Measurements from ENCODE around the gene RPS6KC1. TPM values are rescaled to one million over a fixed set of nuclear protein-coding genes. Genes with fewer than 3 reads are reported as not detected.

RPS6KC1 gene
- total RNA-seq, 1 experiment from 2014 or later, result 16.9 TPM

GRCh38 chr1:213296558-213296957 is 245.5 kb downstream of the RPS6KC1 start:
- no peaks in the 10 kb centered on the region for H3K9me3 Mint-ChIP-seq
- Histone ChIP-seq H3K9ac (ENCODE audit: extremely low read depth, insufficient read length, low read length) (no peak overlapping the region), H4K20me1 (ENCODE audit: control insufficient read depth, insufficient read depth, insufficient read length) (no peaks in the 10 kb centered on the region), H3K27ac (ENCODE audit: insufficient read length, low read depth, low read length) (no peak overlapping the region), H2BK20ac (ENCODE audit: low read depth, low read length, poor library complexity, severe bottlenecking) (no peak overlapping the region), H2BK15ac (ENCODE audit: low read depth, low read length) (no peak overlapping the region), H2BK5ac (ENCODE audit: insufficient read length, low read length) (no peak overlapping the region), H2AFZ (ENCODE audit: low read length) (no peak overlapping the region), H2AK5ac (ENCODE audit: insufficient read length, low read length) (no peak overlapping the region), H3K56ac (ENCODE audit: insufficient read length, low read depth, low read length) (no peak overlapping the region), H3K4ac (ENCODE audit: low read depth, low read length) (no peak overlapping the region), H3K4me1 (ENCODE audit: insufficient read depth, low read length) (no peaks in the 10 kb centered on the region), H3K79me2 (ENCODE audit: insufficient read depth, low read length) (no peaks in the 10 kb centered on the region), H4K8ac (replicated peaks; ENCODE audit: insufficient read length, low read depth, low read length) (no peak overlapping the region), H2BK12ac (ENCODE audit: insufficient read length, low read depth, low read length) (no peak overlapping the region), H3K4me2 (ENCODE audit: insufficient read depth, insufficient read length, low read length) (no peak overlapping the region), H3K18ac (ENCODE audit: insufficient read length, low read depth, low read length) (no peak overlapping the region), H3T11ph (ENCODE audit: low read length) (no peak overlapping the region), H3K23ac (ENCODE audit: insufficient read length, low read depth, low read length) (no peak overlapping the region), H3K23me2 (ENCODE audit: insufficient read length, low read depth, low read length, poor library complexity, severe bottlenecking) (no peaks in the 10 kb centered on the region), H2BK120ac (ENCODE audit: low read depth, low read length, poor library complexity, severe bottlenecking) (no peak overlapping the region), H3K9me3 (ENCODE audit: control insufficient read depth, low read depth, low read length) (no peaks in the 10 kb centered on the region), H3K14ac (ENCODE audit: insufficient read depth, low read length) (no peak overlapping the region), H3K79me1 (ENCODE audit: insufficient read depth, low read depth, low read length, poor library complexity, severe bottlenecking) (no peaks in the 10 kb centered on the region), H4K5ac (ENCODE audit: insufficient read length, low read depth, low read length) (no peak overlapping the region), H4K91ac (ENCODE audit: insufficient read length, low read depth, low read length) (no peak overlapping the region), H3K27me3 (ENCODE audit: insufficient read depth, low read length) (no peaks in the 10 kb centered on the region)
- TF ChIP-seq CTCF (conservative IDR thresholded peaks at IDR 0.05), result no peak
- peaks cover 0 to 3% (median 0%) of the 10 kb centered on the region in 3 experiments; a peak in 3 of 7 replicates for H3K36me3 Mint-ChIP-seq (ENCODE audit: insufficient read depth in 1 of 3, low read depth in 3 of 3)
- H3K4me3 Mint-ChIP-seq, result no peak overlapping the region
- no peak for DNase-seq
- peaks cover 21 to 26% of the 10 kb centered on the region in 2 experiments for H3K4me1 Mint-ChIP-seq
- H3K27ac Mint-ChIP-seq, result no peak overlapping the region; a peak in 1 of 7 replicates
- H3K27me3 Mint-ChIP-seq (ENCODE audit: low read depth), result no peaks in the 10 kb centered on the region

Measured in H9 (cell line).